ENCODE results near the gene CFHR4.
"Not testable (repeated sequence)": the region's sequence is repeated elsewhere in the genome, so short reads cannot be mapped to it uniquely, and the experiment has no call there.

Gene CFHR4

DNA sequence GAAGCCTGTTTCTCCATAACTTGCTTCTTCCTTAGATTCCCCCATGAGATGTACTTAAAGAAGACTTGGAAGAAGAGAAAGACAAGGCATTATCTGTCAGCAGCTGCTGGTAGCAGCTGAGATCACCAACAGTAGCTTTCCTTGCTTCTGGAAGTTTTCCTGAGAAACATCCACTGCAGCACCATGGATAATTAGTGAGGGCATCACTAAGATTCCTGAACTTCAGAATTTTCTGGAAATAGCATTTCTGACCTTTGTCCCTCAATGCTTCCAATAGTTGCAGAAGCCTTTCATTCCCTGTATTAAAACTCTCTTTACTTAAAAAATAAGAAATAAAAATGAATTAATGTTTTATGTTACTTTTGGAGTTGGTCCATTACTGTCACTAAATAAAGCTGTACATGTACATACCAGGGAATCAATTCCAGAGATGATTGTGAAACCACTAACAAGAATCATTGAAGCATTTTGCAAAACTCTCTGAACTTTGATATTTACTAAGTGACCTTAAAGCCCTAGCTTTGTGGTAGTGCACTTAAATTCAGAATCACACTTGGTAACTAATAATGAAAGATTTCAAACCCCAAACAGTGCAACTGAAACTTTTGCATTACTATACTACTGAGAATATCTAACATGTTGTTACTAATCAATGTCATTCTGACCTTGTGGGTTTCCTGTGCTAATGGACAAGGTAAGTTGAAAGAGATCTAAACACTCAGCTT lies at the start of gene CFHR4:
CFHR4 (plus strand) TSS at position 538 of the 725 bp plus-strand sequence; CDS start at position 637, 99 bp downstream.
- POLR2A ChIA-PET, result no interaction called here
- CTCF ChIA-PET, result no interaction called here
- TF ChIP-seq, protein P1, sequence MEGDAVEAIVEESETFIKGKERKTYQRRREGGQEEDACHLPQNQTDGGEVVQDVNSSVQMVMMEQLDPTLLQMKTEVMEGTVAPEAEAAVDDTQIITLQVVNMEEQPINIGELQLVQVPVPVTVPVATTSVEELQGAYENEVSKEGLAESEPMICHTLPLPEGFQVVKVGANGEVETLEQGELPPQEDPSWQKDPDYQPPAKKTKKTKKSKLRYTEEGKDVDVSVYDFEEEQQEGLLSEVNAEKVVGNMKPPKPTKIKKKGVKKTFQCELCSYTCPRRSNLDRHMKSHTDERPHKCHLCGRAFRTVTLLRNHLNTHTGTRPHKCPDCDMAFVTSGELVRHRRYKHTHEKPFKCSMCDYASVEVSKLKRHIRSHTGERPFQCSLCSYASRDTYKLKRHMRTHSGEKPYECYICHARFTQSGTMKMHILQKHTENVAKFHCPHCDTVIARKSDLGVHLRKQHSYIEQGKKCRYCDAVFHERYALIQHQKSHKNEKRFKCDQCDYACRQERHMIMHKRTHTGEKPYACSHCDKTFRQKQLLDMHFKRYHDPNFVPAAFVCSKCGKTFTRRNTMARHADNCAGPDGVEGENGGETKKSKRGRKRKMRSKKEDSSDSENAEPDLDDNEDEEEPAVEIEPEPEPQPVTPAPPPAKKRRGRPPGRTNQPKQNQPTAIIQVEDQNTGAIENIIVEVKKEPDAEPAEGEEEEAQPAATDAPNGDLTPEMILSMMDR (IDR thresholded peaks at IDR 0.05; ENCODE audit: control extremely low read depth, extremely low read depth, low read depth, missing control alignments), result no peak
- no peak for DNase-seq (ENCODE audit: extremely low spot score)

DNA sequence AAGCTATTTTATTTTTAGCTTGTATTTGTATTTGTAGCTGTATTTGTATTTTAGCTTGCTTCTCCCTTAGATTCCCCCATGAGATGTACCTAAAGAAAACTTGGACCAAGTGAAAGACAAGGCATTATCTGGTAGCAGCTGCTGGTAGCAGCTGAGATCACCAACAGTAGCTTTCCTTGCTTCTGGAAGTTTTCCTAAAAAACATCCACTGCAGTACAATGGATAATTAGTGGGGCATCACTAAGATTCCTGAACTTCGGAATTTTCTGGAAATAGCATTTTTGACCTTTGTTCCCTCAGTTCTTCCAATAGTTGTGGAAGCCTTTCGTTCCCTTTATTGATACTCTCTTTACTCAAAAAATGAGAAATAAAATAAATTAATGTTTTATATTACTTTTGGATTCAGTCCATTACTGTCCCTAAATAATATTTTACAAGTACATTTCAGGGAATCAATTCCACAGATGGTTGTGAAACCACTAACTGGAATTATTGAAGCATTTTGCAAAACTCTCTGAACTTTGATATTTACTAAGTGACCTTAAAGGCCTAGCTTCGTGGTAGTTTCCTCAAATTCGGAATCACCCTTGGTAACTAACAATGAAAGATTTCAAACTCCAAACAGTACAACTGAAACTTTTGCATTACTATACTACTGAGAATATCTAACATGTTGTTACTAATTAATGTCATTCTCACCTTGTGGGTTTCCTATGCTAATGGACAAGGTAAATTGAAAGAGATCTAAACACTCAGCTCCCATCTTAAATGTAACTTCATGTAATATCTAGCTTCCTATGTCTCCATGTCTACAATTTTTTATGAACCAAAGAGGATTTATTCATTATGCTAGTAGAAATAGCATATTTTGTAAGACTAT lies 38.0 kb upstream of the CFHR4 start:
- CTCF ChIA-PET; DNase-seq (ENCODE audit: extremely low spot score); POLR2A ChIA-PET: not testable (repeated sequence)

DNA sequence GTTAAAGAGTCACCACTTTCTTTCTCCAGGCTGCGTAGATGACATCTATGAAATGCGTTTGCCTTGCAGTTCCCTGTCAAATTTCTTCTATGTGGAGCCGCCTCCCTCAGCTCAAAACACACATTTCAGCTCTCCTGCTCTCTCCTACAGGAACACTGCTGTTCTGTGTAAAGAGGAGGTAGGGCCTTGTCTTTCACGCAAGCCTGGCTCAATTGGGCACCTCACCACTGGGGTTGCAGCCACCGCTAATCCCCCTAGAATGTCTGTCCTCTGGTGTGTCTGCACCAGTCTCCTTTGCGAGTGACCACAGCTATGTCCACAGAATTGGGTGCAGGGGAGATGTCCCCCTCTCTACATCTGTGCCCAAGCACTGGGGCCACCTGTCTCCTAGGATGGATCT lies 31.8 kb upstream of the CFHR4 start:
- POLR2A ChIA-PET, result interaction anchor here (0.5 kb wide), 1 partner anchor 410 kb away, joined by 3 read pairs; no protein-coding TSS in a partner anchor

DNA sequence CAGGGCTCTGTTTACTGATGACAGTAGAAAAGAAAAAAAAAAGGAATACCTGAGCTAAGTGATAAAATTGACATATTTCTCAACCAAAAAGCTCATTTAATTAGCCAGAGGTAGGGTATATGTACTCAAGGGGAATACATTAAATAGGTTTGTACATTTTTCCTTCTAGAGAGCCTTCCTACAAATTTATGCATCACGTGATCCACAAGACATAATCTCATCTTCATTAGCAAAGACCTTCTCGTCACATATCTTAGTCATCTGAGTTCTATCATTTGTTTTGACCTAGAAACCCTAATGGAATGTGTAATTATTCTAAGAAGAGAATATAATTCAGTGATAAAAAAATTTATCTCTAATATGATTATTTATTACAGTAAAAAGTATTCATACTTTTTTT lies 30.7 kb upstream of the CFHR4 start:
- DNase-seq (ENCODE audit: extremely low spot score), result no peak
- ChIA-PET CTCF (no interaction called here), POLR2A (no interaction called here)
- TF ChIP-seq, protein P1 (IDR thresholded peaks at IDR 0.05; ENCODE audit: control extremely low read depth, extremely low read depth, low read depth, missing control alignments), result no peak

More for the DNA sequence above, 31.8 kb upstream of the CFHR4 start:
- TF ChIP-seq, protein P1 (IDR thresholded peaks at IDR 0.05; ENCODE audit: control extremely low read depth, extremely low read depth, low read depth, missing control alignments), result no peak
- DNase-seq (ENCODE audit: extremely low spot score), result no peak
- CTCF ChIA-PET, result interaction anchor here (1.0 kb wide), 1 partner anchor 22 kb away, joined by 3 read pairs; no protein-coding TSS in a partner anchor

DNA sequence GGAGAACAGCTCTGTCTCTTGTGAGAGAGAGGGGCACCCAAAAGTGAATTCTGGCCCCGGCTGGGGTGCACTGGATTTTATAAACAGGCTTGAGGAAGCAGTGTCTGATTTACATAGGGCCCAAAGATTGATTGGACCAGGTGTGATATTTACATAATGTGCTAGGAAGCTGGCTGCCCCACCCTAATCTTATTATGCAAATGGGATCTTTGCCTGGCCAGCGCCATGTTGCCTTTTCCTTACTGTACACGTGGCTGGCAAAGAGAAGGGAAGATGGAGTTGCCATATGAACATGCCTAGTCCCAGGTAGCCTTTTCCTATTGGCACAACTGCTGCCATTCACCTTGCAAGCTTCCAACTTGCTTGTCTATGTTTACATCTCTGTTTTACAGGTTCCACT lies 29.0 kb upstream of the CFHR4 start:
- ChIA-PET POLR2A (no interaction called here), CTCF (interaction anchor here (1.2 kb wide), 1 partner anchor 34 kb away, joined by 3 read pairs; no protein-coding TSS in a partner anchor)
- TF ChIP-seq, protein P1 (IDR thresholded peaks at IDR 0.05; ENCODE audit: control extremely low read depth, extremely low read depth, low read depth, missing control alignments), result no peak
- no peak for DNase-seq (ENCODE audit: extremely low spot score)

DNA sequence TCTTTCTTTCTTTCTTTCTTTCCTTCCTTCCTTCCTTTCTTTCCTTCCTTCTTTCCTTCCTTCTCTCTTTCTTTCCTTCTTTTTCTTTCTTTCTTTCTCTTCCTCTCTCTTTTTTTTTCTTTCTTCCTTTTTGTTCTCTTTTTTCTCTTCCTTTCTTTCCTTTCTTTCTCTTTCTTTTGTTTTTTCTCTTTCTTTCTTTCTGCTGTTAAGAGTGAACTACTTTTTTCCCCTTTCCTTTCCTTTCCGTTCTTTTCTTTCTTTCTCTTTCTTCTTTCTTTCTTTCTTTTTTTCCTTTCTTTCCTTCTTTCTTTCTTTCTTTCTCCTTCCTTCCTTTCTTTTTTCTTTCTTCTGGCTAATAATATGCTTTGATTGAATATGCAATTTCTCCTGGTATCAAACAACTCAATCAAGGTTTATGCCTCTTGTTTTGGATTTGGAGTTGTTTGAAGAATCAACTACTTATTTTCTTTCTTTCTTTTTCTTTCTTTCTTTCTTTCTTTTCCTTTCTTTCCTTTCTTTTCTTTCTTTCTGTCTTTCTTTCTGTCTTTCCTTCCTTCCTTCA lies 27.4 kb upstream of the CFHR4 start:
- CTCF ChIA-PET, result no interaction called here
- no peak for DNase-seq (ENCODE audit: extremely low spot score)
- TF ChIP-seq, protein P1 (IDR thresholded peaks at IDR 0.05; ENCODE audit: control extremely low read depth, extremely low read depth, low read depth, missing control alignments), result no peak
- POLR2A ChIA-PET, result no interaction called here
